GM18867 (cell line): ENCODE measurements around the gene PRKCE.
A peak's percentile ranks its signal among the peaks of the same experiment; 100 is the strongest.

ENCODE experiments used
- ATAC-seq: cut with Tn5 transposase; IDR thresholded peaks from one replicate; pipeline ENCODE4 v1.9.1; 2021; ENCODE audit warnings: mild to moderate bottlenecking, moderate library complexity; ENCODE audit not compliant: unreplicated experiment

Gene PRKCE

DNA sequence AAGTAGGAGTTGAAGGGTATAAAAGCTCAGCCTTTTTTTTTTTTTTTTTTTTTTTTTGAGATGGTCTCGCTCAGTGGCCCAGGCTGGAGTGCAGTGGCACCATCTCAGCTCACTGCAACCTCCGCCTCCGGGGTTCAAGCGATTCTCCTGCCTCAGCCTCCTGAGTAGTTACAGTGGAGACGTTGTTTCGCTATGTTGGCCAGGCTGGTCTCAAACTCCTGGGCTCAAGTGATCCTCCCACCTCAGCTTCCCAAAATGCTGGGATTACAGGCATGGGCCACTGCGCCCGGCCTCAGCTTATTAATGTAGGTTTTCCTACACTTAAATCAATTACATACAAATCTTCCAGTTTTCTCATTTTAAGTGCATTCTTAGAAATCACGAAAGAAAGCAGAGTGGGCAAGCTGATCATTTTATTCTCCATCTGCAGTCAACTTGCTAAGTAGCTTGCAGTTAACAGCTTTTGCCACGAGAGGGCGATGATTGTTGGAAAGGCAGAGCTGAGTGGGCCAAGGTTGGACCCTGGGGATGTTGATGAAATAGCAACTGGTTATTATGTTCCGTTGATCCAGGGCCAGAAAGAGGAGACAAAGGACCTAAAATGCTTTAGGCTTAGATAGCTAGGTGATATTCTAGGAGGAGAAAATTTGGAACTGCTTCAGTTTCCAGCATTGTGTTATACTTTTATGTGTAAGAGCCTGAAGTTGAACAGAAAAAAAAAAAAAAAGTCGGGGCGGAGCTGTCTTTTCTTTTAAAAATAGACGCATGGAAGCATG lies 411.4 kb downstream of the PRKCE start:
- ATAC-seq: no peak

DNA sequence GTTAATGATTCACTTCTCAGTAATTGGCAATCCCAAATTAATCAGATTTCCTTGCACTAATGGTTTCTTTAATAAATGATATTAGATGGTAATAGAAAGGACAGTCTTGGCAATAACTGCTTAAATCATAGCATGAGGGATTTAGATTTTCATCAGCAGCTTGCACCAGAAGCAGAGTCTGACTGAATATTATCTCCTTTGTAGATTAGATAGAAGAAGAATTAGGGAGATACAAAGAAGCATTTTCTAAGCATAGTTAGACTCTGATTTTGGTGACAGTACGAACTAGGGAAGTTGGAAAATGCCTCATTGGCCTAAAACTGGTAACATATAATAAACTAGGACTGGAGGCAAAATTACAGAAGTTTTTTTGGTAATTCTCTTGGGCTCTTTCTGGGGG lies 412.9 kb downstream of the PRKCE start:
- ATAC-seq: no peak

DNA sequence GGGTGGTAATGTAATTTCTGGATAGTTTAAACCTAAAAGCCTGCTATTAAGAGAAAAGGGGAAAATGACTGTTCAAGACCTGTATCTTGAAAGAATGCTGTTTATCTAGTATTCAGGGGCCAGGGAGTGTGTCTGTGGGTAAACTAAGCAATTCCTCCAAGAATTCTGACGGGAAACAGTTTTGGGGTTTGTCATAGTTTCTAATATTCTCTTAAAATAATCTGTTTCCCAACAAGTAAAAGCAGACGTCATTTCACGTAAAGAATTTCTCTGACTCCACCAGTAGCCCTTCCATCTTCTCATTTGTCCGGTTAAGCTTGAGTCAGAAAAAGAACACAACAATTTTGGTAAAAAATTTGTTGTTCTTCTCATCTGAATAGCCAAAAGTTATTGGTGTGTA lies 413.7 kb downstream of the PRKCE start:
- no peak for ATAC-seq

DNA sequence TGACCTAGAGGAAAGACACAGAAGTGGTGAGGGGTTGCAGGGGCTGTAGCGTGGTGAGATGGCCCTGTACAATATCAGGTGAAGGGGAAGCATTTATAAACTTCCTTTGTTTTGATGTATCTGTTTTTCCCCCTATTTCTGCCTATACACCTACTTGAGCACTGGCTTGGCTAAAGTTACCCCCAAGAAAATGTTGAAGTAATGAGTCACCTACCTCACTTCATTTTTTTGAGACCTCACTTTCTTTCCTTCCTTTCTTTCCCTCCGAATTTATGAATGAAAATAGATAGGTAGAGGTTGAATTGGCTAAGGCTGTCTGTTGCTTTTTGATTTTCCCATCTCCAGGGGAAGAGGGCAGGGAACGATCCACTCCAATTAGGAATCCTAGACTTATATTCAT lies 414.6 kb downstream of the PRKCE start:
- no peak for ATAC-seq

DNA sequence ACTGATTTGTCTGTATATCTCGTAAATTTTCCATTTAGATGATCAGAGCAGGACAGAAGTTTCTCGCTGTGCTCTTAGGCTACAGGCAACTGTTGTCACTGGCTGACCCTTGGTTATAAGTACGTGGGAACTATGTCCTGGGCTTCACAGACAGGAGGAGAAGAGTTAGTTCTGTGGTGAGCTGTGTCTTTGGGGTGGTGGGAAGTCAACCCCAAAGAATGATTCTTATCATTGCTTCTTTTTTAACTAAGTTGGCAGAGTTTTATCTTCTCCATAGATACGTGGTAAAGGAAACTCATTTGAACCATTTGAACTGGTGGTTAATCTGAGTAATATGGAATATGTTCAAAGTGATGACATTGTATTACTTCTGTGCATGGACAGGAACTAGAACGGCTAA lies 415.1 kb downstream of the PRKCE start:
- no peak for ATAC-seq

DNA sequence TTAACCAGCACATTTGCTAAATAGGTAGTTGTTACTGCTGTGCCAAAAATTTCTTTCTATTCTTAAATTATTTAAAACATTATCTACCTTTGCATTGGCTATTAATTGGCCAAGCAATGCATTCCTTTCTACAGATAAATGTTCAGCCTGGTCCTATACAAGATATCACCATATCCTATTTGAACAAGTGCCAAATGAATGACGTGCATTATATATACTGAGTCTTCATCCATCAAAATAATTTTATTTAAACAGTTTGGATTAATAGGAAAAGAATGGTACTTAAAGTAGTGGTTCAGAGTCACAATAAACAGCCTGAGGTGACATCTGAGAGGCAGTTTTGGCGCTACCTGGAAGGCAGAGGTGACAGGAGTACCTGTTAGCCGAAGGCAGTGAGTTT lies 415.6 kb downstream of the PRKCE start:
- no peak for ATAC-seq

DNA sequence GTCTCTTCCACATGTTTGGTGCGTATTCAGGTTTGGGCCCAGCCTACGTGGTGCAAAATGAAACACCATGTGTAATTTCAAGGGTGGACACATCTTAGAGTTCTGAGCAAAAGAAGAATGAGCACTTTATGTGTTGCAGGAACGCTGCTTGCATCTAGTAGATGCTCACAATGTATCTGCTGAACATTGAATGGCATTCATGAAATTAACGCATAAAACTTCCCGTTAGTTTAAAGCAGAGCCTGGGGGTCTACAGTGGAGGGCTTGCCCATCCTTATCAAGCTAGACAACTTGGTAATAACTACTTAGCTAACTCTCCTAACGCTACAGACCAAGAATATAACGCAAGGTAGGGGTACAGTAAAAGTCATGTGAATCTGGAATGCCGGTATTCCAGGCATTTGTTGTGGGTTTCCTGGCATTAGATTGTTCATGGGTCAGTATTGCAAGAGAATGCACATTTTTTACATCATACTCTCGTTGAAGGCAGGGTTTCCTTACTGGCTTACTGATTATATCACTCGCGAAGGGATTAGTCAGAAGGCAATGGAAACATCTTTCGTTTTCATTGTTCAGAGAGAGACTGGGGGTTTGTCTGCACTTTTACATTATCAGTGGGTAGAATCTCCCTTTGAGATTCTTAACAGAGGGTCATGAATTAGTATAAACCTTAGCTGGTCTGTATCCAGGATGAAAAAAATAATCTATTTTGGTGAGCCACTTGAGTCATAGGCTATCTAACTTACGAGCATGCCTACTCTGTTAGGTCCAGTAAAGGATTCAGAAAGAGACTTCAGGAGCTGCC lies 416.2 kb downstream of the PRKCE start:
- ATAC-seq: no peak

DNA sequence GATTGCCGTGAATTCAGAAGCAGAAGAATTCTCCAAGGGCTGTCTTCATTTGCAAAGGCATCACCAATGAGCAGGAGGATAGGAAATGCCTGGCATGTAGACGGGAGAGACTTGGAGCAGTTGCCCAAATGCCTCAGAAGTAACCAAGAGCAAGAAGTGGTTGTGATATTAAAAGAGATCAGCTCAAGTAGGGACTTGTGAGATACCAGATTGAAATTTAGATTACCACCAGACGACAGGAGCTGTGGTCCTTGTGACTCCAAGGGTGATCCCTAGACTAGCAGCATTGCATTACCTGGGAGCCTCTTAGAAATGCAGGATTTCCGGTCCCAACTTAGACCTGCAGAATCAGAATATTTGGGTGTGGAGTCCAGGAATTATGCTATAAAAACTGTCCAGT lies 417.2 kb downstream of the PRKCE start:
- ATAC-seq: no peak

DNA sequence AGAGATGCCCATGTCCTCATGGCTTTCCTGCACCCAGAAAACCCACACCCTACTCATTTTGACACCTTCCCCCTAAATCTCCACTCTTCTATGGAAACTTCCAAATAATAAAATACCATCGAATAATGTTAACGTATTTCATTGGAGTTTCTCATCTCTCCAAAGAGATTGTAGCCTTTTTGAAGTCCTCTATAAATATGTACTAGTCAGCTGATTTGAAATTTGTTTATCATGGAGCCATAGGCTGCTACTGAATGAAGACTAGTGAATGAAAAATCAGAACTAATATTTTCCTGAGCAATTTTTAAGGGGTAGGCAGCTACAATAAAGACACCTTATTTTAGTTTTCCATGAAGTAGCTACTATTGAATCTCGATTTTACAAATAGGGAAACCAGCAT lies 419.6 kb downstream of the PRKCE start:
- ATAC-seq: no peak

DNA sequence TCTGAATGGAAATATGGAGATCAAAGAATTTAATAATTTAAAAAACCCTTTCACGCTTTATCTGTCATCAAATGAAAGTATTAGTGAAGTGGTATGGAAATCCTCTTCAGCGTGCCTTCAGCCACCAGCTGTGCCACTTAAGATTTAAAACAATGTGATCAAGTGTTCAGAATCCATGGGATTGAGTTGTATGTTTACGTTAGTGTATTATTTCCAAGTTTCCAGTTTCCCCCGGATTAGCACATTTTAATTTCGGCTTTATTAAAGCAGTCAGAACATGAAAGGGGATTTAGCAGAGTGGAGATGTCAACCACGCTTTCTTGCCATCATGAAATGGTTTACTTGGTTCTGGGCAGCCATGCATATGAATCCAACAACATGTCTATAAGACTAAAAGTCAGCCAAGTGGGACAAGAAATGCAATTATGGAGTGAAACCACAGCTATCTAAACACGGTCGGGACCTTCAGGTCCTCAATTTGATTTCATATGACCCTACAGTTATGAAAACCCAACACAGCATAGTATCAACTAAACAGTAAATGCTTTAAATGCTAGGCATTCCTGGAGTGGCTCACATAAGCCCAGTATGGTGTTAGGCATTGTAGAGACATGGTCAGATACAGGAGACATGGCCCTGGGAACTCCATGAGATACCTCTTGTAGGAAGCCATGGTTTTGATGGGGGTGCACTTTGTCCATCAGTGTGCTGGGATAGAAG lies 420.8 kb downstream of the PRKCE start:
- no peak for ATAC-seq

DNA sequence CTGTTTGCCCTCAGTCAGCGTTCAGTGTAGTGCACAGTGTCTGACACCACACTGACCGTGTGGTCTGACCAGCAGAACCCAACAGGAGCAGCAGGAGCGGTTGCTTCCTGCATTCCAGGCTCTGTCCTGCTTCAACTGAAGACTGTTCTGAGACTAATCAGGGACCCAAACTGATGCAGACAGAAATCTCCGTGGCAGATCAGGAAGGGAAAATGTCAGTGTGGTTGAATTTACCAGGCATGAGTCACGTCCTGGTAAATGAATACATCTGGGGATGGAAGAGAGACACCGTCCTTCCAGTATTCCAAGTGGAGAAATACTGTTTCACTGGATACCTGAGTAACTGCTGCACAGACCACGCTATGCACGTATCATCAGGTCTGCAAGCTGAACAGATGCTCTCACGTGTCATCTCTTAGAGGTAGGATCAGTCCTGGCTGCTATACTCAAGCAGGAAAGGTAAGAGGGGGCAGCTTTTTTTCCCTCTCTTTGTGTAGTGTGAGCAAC lies 422.1 kb downstream of the PRKCE start:
- ATAC-seq: no peak

DNA sequence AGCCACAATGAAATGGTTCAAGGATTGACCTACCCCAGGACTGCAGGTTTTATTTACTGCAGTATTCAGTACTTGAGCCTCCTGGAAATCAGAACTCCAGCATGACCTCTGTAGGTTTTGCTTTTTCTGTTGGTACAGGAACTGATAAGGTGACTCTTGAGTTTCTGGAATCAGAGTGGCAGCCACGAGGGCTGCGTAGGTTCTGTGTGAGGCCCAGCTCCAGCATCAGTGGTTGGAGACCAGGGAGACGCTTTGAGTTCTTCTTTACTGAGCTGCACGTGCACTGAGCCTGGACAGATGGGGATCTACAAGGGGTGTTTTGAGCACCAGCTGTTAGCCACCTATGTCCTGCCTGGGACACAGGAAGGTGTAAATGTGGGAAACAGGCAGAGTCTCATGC lies 423.0 kb downstream of the PRKCE start:
- no peak for ATAC-seq

DNA sequence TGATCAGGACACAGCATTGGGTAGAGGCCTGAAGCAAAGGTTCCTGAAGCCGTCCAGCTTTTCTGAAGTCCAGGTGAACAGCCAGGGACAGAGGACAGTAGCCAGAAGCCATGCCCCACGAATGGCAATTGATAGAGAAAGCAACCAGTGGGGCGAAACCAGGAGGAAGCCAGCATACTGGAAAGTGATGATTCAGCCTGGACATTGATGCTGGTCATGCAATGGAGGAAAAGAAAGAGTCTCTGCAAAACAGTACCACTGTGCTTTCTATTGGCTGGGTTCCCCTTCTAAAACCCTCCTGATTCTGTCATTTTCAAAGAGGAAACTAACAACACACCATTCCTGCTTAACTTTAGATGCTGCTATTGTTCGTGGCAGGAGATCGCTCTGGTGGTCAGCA lies 424.4 kb downstream of the PRKCE start:
- no peak for ATAC-seq

DNA sequence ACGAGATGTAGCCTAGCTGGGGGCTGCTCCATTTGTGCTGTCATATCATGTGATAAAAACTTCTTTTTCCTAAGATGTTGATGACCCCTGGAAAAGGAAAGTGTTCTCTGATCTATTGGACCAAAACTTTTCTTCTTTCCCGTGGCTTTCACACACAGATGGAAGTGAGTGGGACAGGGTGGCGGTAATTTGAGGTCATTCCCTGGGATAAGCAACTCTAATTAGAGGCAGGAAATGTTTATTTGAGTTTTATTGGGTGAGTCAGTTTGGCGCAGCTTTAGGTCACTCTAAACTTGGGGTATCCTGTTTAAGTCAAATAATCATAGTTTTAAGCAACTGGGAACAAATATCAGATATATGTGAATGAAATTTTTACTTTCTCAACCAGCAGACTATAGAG lies 424.8 kb downstream of the PRKCE start:
- no peak for ATAC-seq

DNA sequence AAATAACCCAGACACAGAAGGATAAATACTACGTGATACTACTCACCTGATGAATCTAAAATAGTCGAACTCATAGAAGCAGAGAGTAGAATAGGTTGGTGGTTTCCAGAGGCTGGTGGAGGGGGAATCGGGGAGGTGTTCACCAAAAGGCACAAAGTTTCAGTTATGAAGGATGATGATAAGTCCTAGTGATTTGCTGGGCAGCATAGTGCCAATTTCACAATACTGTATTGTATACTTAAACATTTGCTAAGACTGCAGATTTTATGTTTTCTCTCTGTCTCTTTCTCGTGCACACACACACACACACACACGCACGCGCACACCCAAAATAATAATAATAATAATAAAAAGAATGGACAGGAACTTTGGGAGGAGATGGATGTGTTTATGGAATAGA lies 425.4 kb downstream of the PRKCE start:
- no peak for ATAC-seq

DNA sequence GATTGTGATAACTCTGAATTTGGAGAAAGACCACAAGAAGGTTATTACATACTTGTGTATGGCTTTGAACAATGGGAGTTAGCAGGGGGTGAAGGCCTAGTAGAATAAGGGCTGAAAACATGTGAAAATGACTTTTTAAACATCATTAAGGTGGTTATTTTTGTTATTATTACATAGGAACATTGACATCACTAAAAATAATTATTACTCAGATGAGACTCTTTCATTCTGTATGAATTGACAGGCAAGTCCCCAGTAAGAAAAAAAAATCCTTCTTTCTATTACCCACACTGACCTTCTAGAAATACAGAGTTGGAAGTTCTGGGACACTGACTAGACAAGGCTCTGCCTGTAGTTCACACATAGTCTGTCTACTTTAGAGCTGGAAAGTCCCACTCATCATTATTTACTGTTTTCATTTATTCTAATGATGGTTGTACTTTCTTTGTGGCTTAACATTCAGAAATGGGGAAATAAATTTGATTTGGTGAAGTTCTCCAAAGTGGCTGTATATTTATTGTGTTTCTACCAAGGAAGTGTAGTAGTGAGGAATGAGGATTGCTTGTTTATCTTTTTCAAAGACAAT lies 426.1 kb downstream of the PRKCE start:
- no peak for ATAC-seq

DNA sequence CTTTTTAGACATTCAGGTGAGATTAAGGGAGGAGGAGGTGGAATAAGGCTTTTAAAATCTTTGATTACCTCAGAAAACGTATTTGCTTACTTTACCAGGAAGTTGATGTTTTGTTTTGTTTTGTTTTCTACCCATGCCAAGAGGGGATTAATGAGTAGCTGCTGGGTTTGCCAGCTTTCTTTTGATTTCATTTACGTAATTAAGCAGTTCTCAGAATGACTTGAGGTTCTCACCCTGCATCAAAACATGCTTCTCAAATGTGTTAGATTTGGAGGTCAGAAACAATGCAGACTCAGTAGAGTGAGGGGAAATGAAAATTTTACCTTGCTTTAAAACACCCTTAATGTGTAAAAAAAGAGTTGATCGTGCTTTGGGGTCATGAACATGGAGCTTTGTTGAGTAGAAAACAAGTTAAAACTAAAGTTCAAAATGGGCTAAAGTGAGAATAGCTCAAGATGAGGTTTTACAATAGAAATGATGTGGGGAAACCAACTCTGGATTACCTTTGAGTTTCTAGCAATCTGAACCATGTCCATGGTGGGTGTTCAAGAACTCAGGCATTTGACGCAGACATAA lies 428.6 kb downstream of the PRKCE start:
- ATAC-seq: peak; percentile 72

DNA sequence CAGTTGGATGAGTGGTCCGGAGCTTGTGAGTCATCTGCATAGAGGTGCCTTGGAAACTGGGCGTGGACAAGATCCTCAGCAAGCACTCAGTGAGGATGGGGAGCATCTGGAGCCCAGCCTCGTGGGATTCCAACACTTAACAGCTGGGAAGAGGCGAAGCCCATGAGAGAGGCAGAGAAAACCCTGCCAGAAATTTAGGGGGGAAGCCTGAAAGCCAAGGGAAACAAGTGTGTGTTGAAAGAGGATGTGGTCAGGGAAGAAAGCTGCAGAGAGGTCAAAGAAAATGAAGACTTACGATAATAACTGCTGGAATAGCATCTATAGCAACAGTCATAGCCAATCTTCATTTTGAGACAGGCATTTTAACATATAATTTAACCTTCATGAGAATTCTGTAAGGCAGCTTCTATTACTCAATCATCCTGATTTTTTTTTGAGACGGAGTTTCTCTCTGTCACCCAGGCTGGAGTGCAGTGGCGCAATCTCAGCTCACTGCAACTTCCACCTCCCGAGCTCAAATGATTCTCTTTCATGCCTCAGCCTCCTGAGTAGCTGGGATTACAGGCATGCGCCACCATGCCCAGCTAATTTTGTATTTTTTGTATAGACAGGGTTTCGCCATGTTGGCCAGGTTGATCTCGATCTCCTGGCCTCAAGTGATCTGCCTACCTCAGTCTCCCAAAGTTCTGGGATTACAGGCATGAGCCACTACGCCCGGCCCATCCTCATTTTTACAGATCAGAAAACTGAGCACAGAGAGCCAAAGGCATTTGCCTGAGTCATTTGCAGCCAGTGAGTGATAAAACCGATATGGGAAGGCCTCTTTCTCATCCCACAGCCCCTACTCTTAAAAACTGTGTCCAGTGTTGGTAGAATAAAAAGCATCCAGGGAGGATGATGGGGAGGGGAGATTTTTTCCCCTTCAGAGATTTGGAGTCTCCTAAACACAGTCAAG lies 431.3 kb downstream of the PRKCE start:
- no peak for ATAC-seq

DNA sequence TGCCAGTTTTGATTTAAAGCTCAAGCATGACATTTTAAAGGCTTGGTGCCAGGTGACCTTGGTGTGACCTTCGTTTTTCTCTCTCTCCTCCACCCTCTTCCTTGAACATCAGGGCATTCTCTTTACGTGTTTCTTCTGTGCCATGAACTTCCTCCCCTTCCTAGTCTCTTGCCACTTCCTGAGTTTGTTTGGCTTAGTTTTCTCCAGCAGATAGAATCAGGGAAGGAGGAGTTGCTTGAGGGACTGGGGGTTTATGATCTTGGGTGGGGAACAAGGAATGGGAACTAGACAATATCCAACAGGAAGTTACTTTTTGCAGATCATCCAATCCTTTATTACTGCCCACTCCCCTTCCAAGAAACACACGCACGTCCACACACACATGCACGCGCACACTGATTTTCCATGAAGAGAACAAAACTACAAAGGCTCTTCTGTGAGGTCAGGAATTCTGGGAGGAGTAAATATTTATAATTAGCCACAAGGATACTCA lies 435.1 kb downstream of the PRKCE start:
- ATAC-seq: no peak

DNA sequence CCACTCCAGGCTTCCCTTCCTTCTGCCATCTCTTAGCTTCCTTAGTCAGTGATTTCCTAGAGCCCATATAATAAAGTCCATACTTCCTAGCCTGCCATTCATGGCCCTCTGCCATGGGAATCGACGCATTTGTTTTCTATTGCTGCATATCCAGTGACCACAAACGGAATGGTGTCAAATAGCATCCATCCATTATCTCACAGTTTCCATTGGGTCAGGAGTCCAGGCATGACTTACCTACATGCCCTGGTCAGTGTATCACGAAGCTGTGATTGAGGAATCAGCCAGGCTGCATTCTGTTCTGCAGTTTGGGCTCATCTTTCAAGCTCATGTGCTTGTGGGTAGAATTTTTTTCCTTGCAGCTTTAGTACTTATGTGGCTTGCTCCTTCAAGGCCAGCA lies 436.0 kb downstream of the PRKCE start:
- ATAC-seq: no peak
